ENCODE results near the gene EPM2A.

The EPM2A gene

DNA sequence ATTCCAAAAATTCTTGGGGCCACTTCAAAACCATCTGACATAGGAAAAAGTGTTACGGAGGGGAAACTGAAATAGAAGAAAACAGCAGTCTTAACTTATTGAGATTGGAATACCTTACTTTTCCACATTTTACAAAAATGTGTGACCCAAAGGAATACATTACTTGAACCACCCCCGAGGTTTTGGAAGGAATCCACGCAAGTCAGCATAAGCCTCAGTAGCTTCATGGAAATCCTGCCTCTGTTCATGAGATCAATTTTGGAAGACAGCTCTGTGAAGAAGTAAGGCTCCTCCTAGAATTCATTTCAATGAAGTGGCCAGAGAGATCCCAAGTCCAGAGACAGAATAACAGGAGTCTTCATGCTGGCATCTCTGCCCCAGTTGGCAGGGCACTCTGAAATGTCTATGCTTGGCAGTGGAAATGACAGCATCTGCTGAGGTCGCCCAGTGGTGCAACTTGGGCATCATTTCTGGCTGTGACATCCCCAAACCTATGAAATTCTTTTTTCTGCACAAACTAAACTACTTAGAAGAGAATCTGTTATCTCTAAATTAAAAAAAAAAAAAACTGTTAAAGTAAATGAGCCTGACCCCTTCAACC is 132.5 kb downstream of the EPM2A start:
- DNase-seq (ENCODE audit: insufficient read length, low spot score) (no peak), FAIRE-seq (no peak)
- TF ChIP-seq, protein P1, sequence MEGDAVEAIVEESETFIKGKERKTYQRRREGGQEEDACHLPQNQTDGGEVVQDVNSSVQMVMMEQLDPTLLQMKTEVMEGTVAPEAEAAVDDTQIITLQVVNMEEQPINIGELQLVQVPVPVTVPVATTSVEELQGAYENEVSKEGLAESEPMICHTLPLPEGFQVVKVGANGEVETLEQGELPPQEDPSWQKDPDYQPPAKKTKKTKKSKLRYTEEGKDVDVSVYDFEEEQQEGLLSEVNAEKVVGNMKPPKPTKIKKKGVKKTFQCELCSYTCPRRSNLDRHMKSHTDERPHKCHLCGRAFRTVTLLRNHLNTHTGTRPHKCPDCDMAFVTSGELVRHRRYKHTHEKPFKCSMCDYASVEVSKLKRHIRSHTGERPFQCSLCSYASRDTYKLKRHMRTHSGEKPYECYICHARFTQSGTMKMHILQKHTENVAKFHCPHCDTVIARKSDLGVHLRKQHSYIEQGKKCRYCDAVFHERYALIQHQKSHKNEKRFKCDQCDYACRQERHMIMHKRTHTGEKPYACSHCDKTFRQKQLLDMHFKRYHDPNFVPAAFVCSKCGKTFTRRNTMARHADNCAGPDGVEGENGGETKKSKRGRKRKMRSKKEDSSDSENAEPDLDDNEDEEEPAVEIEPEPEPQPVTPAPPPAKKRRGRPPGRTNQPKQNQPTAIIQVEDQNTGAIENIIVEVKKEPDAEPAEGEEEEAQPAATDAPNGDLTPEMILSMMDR (IDR thresholded peaks at IDR 0.05; ENCODE audit: insufficient read depth, missing control alignments): no peak

DNA sequence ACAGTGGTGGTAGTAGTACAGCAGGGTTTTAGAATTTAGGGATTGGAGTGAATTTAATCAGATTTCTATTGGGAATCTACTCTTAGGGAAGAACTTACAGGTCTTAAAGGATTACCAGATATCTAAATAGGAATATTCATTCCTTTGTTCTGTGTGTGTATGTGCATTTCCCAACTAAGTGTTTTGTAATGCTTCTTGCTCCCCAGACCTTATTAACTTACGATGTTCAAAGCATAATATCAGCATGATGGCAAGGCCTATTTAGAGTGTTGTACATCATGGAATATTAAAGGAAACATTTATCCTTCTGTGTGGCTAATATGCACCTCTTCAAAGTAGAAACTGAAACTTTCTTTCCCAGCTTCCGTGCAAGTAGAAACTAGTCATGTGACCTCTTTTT is 133.9 kb downstream of the EPM2A start:
- DNase-seq (ENCODE audit: insufficient read length, low spot score) (no peak), FAIRE-seq (no peak)
- TF ChIP-seq, protein P1 (IDR thresholded peaks at IDR 0.05; ENCODE audit: insufficient read depth, missing control alignments): no peak

DNA sequence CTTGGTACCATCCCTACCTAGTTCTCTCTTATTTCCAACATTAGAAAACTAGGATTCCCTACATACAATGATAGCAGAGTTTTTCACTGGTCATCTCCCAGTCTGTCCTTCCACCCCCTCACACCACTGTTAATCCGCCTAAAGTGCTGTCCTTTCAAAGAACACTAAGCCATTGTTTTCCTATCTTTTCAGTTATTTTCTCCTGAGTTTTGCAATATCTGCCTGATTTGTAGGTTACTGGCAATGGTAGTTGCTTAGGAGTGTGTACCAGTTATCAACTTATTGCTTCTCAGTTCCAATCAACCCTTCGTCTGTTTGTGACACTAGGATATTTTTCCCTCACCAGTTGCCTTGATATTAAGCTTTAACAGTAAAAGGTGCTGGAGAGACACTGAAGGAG is 135.0 kb downstream of the EPM2A start:
- TF ChIP-seq, protein P1 (IDR thresholded peaks at IDR 0.05; ENCODE audit: insufficient read depth, missing control alignments): no peak
- FAIRE-seq (no peak), DNase-seq (ENCODE audit: insufficient read length, low spot score) (no peak)

DNA sequence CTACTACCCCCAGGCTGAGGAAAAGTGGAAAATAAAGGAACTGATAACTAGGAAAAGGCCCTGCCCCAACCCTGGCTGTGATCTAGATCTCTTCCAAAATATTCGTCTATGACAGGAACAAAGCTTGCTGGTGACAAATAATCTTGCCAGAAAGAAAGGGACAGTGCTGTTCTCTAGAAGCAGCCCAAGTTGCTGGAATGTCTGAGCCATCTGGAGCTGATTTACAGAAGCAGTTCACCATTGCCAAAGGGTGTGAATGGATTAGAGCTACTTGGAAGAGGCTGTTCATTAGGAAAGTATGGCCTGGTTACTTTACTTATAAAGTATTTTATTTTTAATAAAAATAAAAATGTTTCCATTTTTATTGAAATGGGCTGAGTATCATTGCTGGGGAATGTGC is 146.3 kb downstream of the EPM2A start:
- DNase-seq (ENCODE audit: insufficient read length, low spot score) (no peak), FAIRE-seq (no peak)
- TF ChIP-seq, protein P1 (IDR thresholded peaks at IDR 0.05; ENCODE audit: insufficient read depth, missing control alignments): no peak

DNA sequence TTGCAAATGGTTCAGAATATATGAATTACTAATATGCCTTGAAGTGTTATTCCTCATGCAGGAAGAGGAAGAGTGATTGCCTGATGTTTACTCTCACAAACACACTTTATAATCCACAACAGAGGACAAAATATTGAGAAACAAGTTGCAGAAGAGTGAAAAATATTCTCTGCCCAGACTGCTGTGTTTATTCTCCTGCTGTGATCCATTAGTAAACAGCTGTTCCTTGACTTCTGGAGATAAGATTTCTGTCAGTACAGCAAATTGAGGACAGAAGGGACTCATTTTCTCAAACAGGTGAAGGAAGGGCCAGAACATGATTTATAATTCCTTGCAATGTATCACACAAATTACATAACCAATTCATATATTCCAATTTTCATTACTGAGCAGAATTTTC is 148.0 kb downstream of the EPM2A start:
- TF ChIP-seq, protein P1 (IDR thresholded peaks at IDR 0.05; ENCODE audit: insufficient read depth, missing control alignments): no peak
- no peak for FAIRE-seq

DNA sequence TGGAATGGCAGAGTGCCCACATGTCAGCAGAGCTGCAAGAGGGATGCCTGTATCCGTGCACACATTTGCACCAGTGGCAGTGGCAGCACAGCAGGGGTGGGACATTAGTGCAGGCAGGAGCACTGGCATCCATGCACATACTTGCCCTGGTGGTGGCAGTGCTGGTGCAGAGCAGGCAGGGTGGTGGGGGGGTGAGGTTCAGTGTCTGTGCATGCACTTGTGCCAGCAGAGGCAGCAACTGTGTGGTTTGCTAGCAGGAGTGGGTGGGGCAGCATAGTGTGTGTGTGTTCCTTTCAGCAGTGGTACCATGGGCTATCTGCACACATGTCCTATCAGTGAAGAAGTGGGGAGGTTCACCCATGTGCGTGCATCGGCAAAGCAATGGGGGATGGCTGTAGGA is 151.6 kb downstream of the EPM2A start:
- no peak for DNase-seq (ENCODE audit: insufficient read length, low spot score)
- no peak for FAIRE-seq
- TF ChIP-seq, protein P1 (IDR thresholded peaks at IDR 0.05; ENCODE audit: insufficient read depth, missing control alignments): no peak

More for the DNA sequence above, 148.0 kb downstream of the EPM2A start:
- no peak for DNase-seq (ENCODE audit: insufficient read length, low spot score)
